COLO829 (cell line): ENCODE data around the gene SLC29A3.

Experiments used
- DNase-seq: peaks from one replicate; pipeline ENCODE4 v3.0.0; 2012; ENCODE audit warnings: low spot score

SLC29A3 gene

GRCh38 chr10:71392791-71393781, 74.0 kb downstream of the SLC29A3 start:
- no peak for DNase-seq

DNA sequence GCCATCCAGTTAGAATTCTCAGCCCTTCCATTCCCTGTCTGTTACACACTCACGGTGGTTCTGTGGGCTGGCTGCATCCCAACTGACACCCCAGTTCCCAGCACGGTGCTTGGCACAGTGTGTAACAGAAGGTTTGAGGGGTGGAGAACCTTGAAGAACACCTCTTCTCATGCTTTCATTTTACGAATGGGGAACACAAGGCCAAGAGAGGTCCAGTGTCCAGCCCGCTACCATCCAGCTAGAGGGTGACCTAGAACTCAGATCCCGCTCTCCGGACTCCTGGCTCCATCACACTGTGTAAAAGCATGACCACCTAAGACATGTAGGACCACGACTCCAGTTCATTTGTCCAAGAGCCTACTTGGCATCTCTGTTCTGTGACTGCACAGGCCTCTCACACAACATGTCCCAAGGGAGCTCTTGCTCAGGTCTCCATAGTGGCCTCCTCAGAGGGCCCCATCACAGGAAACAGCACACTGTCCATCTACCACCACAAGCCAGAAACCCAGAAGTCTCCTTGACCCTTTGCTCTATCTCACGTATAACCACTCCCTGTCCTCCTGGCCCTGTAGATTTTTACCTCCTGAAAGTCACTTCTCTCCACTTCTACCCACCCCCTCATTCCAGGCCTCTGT, 74.9 kb downstream of the SLC29A3 start:
- no peak for DNase-seq

- no peak for DNase-seq
Measured at GRCh38 chr10:71394926-71395562, 76.0 kb downstream of the SLC29A3 start.

DNA sequence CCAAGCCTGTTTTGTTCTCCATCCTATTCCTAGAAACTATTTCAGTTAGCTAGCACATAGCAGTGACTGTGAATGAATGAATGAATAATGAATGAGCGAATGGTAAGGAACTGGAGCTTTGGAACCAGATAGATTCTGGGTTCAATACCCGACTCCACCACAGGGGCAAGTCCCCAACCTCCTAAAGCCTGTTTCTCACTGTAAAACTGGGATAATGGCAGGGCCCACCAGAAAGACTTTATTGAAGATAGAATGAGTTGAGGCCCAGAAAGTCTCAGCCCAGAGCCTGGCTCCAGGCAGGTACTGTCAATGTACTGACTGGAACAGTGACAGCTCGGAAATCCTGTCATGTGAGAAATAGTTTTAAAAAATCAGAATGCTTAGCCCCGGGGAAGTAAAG, 76.6 kb downstream of the SLC29A3 start:
- no peak for DNase-seq

- no peak for DNase-seq
Measured at GRCh38 chr10:71396084-71396710, 77.1 kb downstream of the SLC29A3 start.

GRCh38 chr10:71396711-71397295, 77.7 kb downstream of the SLC29A3 start, which contains the start of gene CDH23:
TSS of gene CDH23 (plus strand) at chr10:71396920. CDS start at chr10:71439832, 42,912 bp downstream.
- no peak for DNase-seq

GRCh38 chr10:71397296-71398212, 78.5 kb downstream of the SLC29A3 start:
- DNase-seq: no peak

DNA sequence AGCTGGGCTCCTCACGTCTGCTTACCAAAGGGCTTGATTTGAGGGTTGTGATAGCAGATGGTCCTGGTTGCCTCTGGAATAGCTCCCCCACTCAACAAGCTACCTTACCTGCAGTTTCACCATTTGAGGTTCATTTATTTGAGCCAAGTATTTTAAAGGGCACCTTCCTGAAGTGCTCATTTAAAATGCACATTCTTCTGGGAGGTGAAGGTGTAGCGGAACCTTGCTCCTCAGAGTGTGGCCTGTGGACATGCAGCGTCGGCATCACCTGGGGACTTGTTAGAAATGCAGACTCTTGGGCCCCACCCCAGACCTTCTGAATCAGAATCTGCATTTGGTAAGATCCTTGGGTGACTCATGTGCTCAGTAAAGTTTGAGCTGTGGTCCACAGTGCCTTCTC, 79.9 kb downstream of the SLC29A3 start:
- DNase-seq: no peak

DNA sequence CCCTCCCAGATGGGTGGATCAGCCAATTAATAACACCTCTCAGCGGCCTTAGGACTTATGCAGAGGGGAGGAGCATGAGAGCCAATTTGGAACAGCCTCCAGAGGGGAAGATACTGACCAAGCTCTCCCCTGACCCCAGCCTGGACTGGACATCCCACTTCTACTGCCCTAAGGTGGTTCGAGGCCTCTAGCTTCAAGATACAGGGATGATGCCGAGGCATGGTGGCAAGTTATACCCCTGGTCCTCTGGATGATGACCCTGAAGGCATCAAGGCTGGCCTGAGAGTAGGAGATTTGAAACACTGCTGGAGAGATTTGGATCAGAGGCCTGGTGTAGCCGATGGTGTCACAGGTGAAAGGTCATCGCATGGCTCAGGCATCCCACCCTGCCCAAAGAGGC, 80.9 kb downstream of the SLC29A3 start:
- no peak for DNase-seq

DNA sequence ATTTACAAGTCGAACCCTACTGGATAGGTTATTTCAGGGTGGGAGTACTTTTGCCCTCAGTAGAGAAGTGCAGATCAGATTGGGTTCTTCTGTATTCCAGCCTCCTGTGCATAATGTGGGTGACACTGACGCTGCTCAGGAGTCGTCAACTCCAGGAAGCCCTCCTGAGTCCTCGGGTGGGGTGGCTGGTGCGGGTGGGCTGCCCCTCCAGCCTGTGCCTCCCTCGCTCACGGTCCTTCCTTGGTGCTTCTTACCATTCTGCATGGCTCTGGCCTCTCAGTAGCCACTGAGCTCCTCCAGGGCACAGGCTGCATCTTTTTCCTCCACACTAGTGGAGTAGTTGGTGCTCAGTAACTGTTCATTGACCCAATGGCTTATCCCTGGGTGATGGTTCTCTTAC, 82.0 kb downstream of the SLC29A3 start:
- DNase-seq: no peak

GRCh38 chr10:71402005-71402404, 82.9 kb downstream of the SLC29A3 start:
- no peak for DNase-seq

DNA sequence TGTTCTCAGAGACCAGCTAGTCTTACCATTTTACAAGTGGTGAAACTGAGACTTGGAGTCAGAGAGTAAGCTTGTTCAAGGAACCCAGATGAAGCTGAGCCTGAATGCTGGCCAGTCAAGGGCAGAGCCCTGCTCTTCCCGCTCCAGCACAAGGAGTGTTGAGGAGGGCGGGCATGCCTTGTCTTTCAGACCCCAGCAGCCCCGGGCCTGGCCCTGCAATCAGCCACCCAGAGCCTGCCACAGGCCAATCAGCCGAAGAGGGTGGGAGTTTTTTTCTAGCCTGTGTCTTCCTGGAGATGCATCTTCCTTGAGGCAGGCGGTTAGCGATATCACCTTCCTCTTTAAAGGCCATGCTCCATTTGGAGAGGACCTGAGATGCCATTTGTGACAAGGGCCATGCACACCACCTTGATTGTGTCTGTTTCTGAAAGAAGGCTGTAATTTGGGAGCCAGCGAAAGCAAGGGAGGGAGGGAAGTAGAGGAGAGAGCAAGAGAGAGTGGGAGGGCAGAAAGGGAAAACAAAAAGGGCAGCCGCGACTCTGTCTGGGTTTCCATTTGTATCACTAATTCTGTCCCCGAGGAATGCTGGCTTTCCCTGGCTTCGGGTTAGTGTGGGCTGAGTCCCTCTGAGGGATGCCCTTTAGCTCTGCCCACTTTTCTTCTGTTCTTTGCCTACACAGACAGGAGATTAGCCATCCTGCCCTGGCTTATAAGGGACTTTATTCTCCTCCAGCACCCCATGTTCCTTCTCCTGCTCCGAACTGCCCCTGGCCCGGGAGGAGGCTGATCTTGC, 85.6 kb downstream of the SLC29A3 start:
- no peak for DNase-seq

DNA sequence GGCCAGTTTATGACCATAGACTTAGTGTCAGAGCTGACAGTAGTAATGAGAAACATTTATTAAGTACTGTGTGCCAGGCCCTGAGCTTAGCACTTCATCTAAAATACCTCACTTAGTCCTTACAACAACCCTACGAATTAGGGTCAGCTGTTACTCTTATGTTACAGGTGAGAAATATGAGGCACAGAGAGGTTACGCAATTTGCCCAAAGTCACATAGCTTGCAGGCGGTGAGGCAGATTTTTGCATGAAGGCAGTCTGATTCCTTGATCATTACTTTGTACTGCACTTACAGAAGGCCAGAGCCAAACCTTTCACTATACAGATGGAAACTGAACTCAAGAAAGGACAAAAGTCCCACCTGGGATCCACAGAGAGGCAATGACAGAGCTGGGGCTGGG, 87.8 kb downstream of the SLC29A3 start:
- DNase-seq: no peak

GRCh38 chr10:71408436-71409225, 89.6 kb downstream of the SLC29A3 start:
- DNase-seq: no peak

GRCh38 chr10:71409516-71410104, 90.6 kb downstream of the SLC29A3 start:
- DNase-seq: no peak
